NCI-H69 (cell line): Measurements from ENCODE around the gene RAB21.
A peak's percentile ranks its signal among the peaks of the same experiment; 100 is the strongest.
"Not testable (repeated sequence)": the region's sequence is repeated elsewhere in the genome, so short reads cannot be mapped to it uniquely, and the experiment has no call there.

Source experiments
- DNase-seq: peaks from one replicate; lab custom pipeline; 2025; lab: John Stamatoyannopoulos, UW

RAB21 gene

GRCh38 chr12:71797531-71797930 is 42.9 kb downstream of the RAB21 start:
- DNase-seq = no peak

GRCh38 chr12:71799106-71799505 is 44.4 kb downstream of the RAB21 start:
- DNase-seq = no peak

GRCh38 chr12:71800177-71800576 is 45.5 kb downstream of the RAB21 start:
- DNase-seq = no peak

- DNase-seq = peak; percentile 12
Measured at GRCh38 chr12:71804505-71804904, 49.8 kb downstream of the RAB21 start.

- DNase-seq = no peak
Measured at GRCh38 chr12:71810921-71811320, 56.3 kb downstream of the RAB21 start.

- DNase-seq = peak; percentile 13
Measured at GRCh38 chr12:71815242-71815641, 60.6 kb downstream of the RAB21 start.

- DNase-seq = not testable (repeated sequence)
Measured at GRCh38 chr12:71822088-71822487, 67.4 kb downstream of the RAB21 start.

- no peak for DNase-seq
Measured at GRCh38 chr12:71828813-71829212, 74.2 kb downstream of the RAB21 start.

- DNase-seq = no peak
Measured at GRCh38 chr12:71837356-71837755, 82.7 kb downstream of the RAB21 start.

GRCh38 chr12:71838231-71838630 is 83.6 kb downstream of the RAB21 start:
- no peak for DNase-seq

- no peak for DNase-seq
Measured at GRCh38 chr12:71838676-71839075, 84.0 kb downstream of the RAB21 start.

- peak; percentile 38 for DNase-seq
Measured at GRCh38 chr12:71840231-71840847, 85.7 kb downstream of the RAB21 start.

GRCh38 chr12:71846322-71846940 is 91.8 kb downstream of the RAB21 start:
- DNase-seq = peak; percentile 35

GRCh38 chr12:71848212-71848611 is 93.5 kb downstream of the RAB21 start:
- no peak for DNase-seq

- DNase-seq = no peak
Measured at GRCh38 chr12:71849109-71849851, 94.6 kb downstream of the RAB21 start.
